Upper lobe of right lung (tissue), 1 donor: Measurements from ENCODE around the gene TMEM87B. TPM values are rescaled to one million over a fixed set of nuclear protein-coding genes. Genes with fewer than 3 reads are reported as not detected.

Source experiments
- ATAC-seq: fragments of 200-7000 bp; cut with Tn5 transposase; one replicate; pipeline ENCODE4 v1.9.1; 2020; ENCODE audit warnings: mild to moderate bottlenecking, moderate library complexity
- DNase-seq: peaks from one replicate; pipeline ENCODE4 v3.0.0-alpha.2; 2020
- H3K27ac ChIP-seq: fragments of 200-600 bp; one replicate; pipeline ENCODE4 v1.8.0; 2022
- H3K27me3 ChIP-seq: fragments of 200-600 bp; one replicate; pipeline ENCODE4 v1.8.0; 2022; ENCODE audit warnings: mild to moderate bottlenecking
- H3K36me3 ChIP-seq: fragments of 200-600 bp; one replicate; pipeline ENCODE4 v1.8.0; 2022
- H3K4me1 ChIP-seq: fragments of 200-600 bp; one replicate; pipeline ENCODE4 v1.8.0; 2022
- H3K4me3 ChIP-seq: fragments of 200-600 bp; one replicate; pipeline ENCODE4 v1.8.0; 2022; ENCODE audit warnings: mild to moderate bottlenecking
- H3K9me3 ChIP-seq: fragments of 200-600 bp; one replicate; pipeline ENCODE4 v1.8.0; 2022
- intact Hi-C: fragments of 100-400 bp; cut with DNase I; formaldehyde crosslinking; loops from one replicate; pipeline ENCODE4 v1.11.0; 2022
- total RNA-seq: library from RNA; stranded (reverse); fragmentation: NEBNext Ultra II Directional; extraction: Animal tissue kit (Norgen Biotek cat#: 25700); gene quantifications from one replicate; pipeline ENCODE4 v1.2.1, GENCODE V29; 2021
- TF ChIP-seq, protein P1 (sequence below): fragments of 200-600 bp; IDR thresholded peaks from one replicate; pipeline ENCODE4 v1.8.0; 2022; ENCODE audit warnings: antibody characterized with exemption
- donor health status: DM: no; HTN: yes; CAD: no; lungs with severe emphysema.

Gene TMEM87B
- total RNA-seq, 1 donor from 2014 or later: 28.0 TPM

DNA sequence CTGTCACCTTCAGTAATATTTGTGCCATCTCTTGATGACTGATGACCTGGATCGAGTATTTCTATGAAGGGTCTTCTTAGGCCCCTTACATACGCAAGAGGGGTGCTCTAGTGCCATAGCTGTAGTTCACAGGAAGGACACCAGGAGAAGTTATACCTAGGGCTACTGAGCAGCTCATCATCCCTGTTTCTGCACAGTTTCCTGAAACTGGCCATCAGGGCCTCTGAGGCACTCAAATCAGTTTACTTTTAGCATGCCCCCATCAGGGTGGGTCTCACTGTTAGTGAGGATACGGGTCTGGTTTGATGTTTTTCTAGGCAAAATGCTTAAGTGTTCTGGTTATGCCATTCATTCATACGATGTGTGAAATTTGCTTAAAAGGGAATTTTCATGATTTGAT, 63.1 kb downstream of the TMEM87B start:
- ATAC-seq: no peak
- H3K9me3 ChIP-seq: no peaks in the 10 kb centered on the region
- TF ChIP-seq, protein P1, sequence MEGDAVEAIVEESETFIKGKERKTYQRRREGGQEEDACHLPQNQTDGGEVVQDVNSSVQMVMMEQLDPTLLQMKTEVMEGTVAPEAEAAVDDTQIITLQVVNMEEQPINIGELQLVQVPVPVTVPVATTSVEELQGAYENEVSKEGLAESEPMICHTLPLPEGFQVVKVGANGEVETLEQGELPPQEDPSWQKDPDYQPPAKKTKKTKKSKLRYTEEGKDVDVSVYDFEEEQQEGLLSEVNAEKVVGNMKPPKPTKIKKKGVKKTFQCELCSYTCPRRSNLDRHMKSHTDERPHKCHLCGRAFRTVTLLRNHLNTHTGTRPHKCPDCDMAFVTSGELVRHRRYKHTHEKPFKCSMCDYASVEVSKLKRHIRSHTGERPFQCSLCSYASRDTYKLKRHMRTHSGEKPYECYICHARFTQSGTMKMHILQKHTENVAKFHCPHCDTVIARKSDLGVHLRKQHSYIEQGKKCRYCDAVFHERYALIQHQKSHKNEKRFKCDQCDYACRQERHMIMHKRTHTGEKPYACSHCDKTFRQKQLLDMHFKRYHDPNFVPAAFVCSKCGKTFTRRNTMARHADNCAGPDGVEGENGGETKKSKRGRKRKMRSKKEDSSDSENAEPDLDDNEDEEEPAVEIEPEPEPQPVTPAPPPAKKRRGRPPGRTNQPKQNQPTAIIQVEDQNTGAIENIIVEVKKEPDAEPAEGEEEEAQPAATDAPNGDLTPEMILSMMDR: no peak
- no peaks in the 10 kb centered on the region for H3K27me3 ChIP-seq
- intact Hi-C loops: no loop called here
- no peak overlapping the region for H3K4me3 ChIP-seq
- peaks cover 33% of the 10 kb centered on the region for H3K36me3 ChIP-seq
- DNase-seq: no peak
- H3K4me1 ChIP-seq: no peaks in the 10 kb centered on the region
- no peak overlapping the region for H3K27ac ChIP-seq

DNA sequence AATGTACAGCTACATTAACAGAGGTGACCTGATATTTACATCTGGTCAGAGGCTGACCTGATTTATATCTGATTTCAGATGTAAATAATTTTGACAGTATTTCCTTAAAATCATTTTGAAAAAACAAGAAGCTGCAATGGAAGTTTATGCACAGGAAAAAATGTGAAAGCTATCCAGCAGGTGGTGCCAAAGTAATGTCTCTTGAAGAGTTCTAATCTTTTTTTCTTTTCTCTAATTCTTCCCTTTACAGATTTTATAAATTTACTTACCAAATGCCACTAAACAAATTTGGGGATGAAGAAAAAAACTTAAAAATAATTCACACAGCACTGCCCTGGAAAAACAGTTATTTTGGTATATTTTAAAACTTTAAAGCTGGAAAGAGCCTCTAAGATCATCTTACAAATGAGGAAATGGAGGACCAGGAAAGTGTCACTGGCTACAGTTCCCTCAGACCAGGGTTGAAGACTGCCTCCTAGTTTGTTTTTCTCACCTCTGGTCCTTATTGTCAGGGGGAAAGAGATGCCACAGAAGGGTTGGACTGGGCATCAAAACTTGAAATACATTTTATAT, 66.7 kb downstream of the TMEM87B start:
- Histone ChIP-seq H3K27ac (no peak overlapping the region), H3K36me3 (peaks cover 16% of the 10 kb centered on the region), H3K27me3 (no peaks in the 10 kb centered on the region), H3K4me3 (no peak overlapping the region), H3K9me3 (no peaks in the 10 kb centered on the region), H3K4me1 (no peaks in the 10 kb centered on the region)
- intact Hi-C loops: no loop called here
- no peak for ATAC-seq
- TF ChIP-seq, protein P1: peak; percentile 59
- DNase-seq: no peak

DNA sequence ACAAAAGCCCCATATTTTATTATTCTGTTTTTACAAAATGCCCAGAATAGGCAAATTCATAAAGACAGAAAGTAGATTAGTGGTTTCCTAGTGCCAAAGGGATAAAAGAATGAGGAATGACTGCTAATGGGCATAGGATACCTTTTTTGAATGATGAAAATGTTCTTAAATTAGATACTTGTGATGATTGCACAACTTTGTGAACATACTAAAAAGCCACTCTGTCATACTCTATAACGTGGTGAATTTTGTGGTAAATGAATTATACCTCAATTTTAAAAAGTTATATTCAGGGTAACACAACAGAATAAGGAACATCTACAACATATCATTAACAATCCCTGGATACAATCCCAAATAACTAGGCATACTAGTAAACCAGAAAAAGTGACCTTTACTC, 74.0 kb downstream of the TMEM87B start:
- intact Hi-C loops: no loop called here
- Histone ChIP-seq H3K27me3 (no peaks in the 10 kb centered on the region), H3K27ac (no peak overlapping the region), H3K9me3 (peaks cover 3% of the 10 kb centered on the region), H3K36me3 (no peaks in the 10 kb centered on the region), H3K4me3 (no peak overlapping the region), H3K4me1 (no peaks in the 10 kb centered on the region)
- ATAC-seq: no peak
- DNase-seq: no peak
- TF ChIP-seq, protein P1: no peak

DNA sequence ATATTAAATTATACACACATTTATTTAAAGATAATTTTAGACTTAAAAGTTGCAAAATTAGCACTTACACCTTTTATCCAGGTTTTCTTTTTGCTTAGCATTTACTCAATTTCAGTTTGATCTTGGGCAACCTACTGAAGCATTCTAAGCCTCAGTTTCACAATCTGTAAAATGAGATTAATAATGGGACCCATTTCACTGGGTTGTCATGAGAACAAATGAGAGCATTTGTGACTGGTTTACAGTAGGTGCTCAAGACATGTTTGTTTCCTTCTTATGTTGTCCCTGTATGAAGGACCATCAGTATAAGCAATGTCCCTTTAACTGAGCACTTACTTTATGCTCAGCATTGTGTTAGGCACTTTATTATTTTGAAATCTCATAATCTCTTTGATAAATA, 78.3 kb downstream of the TMEM87B start:
- ATAC-seq (no peak), DNase-seq (no peak)
- H3K4me3 ChIP-seq: no peak overlapping the region
- TF ChIP-seq, protein P1: no peak
- no peaks in the 10 kb centered on the region for H3K36me3 ChIP-seq
- H3K9me3 ChIP-seq: peaks cover 2% of the 10 kb centered on the region
- H3K27me3 ChIP-seq: no peaks in the 10 kb centered on the region
- no peak overlapping the region for H3K27ac ChIP-seq
- intact Hi-C loops: no loop called here
- no peaks in the 10 kb centered on the region for H3K4me1 ChIP-seq

DNA sequence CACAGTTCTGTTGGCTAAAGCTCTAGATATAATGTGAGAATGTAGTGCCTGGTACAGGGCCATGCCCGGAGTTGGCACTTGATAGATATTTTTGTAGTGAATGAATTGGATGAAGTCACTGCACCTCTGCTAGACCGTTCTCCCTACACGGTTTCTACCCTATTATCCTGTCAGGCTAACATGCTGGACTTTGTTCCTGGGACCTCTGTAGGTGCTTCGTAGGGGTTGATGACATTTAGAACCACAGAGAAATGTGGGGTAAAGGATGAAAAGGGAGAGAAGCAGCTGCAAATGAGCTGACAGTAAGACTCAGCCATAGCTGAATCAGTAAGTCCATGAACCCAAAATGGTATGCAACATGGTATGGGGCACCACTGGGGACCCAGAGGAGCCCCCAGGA, 79.1 kb downstream of the TMEM87B start:
- no peak for ATAC-seq
- H3K9me3 ChIP-seq: no peaks in the 10 kb centered on the region
- no peaks in the 10 kb centered on the region for H3K36me3 ChIP-seq
- H3K27me3 ChIP-seq: no peaks in the 10 kb centered on the region
- no peak overlapping the region for H3K27ac ChIP-seq
- no peak overlapping the region for H3K4me3 ChIP-seq
- TF ChIP-seq, protein P1: no peak
- intact Hi-C loops: no loop called here
- H3K4me1 ChIP-seq: no peaks in the 10 kb centered on the region
- no peak for DNase-seq

DNA sequence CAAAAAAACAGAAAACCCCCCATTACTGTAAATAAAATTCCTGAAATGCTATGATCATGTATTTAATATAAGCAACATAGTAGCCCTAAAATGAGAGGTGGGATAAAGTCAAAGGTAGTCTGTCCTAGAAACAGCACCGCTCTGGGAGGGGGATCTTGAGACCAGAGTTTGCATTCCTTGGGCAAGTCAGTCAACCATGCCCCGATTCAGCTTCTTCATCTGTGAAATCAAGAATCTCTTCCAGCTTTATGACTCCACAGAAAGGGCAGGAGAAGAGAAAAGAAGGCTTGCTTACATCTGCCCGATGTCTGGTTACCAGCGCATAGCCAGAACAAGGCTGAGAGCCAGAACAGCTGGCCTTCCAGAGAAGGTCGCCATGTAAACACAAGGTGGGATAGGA, 81.0 kb downstream of the TMEM87B start:
- no peaks in the 10 kb centered on the region for H3K4me1 ChIP-seq
- no peaks in the 10 kb centered on the region for H3K9me3 ChIP-seq
- DNase-seq: no peak
- H3K4me3 ChIP-seq: no peak overlapping the region
- intact Hi-C loops: no loop called here
- H3K27me3 ChIP-seq: no peaks in the 10 kb centered on the region
- TF ChIP-seq, protein P1: no peak
- ATAC-seq: no peak
- H3K27ac ChIP-seq: no peak overlapping the region
- no peaks in the 10 kb centered on the region for H3K36me3 ChIP-seq
